Panc1 (cell line): ENCODE measurements around the gene GRM7.

Source experiments
- POLR2AphosphoS5 ChIP-seq: IDR thresholded peaks from 2 replicates; pipeline ENCODE4 v1.6.1; 2012; ENCODE audit warnings: mild to moderate bottlenecking, low read depth, low read length, moderate library complexity
- TF ChIP-seq, protein P1 (sequence below): fragments of 450-650 bp; IDR thresholded peaks from 2 replicates; pipeline ENCODE4 v1.5.1; 2017; ENCODE audit warnings: mild to moderate bottlenecking
- TF ChIP-seq, protein P2 (sequence below), 2 experiments: IDR thresholded peaks; 2 replicates each; pipeline ENCODE4 v1.6.1; 2011 to 2012; ENCODE audit warnings: low read depth in 2 of 2, control low read depth in 1 of 2, low read length in 1 of 2, mild to moderate bottlenecking in 1 of 2, moderate library complexity in 1 of 2; ENCODE audit not compliant: insufficient read depth in 1 of 2

DNA sequence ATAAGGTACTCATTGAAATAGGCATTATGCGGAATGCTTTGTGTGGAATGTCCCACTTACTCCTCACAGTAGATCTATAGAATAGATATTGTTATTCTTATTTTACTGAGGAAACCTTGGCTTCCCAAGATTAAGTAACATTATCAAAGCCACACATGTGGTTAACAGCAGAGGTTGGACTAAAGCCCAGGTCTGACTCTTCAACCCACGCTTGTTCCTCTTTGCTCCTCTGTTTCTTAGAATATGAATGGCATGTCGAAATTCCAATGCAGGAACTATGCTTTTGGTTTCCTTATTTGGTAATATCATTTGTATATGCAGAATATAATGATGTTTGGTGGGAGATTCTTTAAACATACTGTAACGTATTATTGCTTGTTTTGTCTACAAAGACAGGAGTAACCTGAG lies 821.9 kb downstream of the GRM7 start:
- TF ChIP-seq, protein P1, sequence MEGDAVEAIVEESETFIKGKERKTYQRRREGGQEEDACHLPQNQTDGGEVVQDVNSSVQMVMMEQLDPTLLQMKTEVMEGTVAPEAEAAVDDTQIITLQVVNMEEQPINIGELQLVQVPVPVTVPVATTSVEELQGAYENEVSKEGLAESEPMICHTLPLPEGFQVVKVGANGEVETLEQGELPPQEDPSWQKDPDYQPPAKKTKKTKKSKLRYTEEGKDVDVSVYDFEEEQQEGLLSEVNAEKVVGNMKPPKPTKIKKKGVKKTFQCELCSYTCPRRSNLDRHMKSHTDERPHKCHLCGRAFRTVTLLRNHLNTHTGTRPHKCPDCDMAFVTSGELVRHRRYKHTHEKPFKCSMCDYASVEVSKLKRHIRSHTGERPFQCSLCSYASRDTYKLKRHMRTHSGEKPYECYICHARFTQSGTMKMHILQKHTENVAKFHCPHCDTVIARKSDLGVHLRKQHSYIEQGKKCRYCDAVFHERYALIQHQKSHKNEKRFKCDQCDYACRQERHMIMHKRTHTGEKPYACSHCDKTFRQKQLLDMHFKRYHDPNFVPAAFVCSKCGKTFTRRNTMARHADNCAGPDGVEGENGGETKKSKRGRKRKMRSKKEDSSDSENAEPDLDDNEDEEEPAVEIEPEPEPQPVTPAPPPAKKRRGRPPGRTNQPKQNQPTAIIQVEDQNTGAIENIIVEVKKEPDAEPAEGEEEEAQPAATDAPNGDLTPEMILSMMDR = no peak
- TF ChIP-seq, protein P2, sequence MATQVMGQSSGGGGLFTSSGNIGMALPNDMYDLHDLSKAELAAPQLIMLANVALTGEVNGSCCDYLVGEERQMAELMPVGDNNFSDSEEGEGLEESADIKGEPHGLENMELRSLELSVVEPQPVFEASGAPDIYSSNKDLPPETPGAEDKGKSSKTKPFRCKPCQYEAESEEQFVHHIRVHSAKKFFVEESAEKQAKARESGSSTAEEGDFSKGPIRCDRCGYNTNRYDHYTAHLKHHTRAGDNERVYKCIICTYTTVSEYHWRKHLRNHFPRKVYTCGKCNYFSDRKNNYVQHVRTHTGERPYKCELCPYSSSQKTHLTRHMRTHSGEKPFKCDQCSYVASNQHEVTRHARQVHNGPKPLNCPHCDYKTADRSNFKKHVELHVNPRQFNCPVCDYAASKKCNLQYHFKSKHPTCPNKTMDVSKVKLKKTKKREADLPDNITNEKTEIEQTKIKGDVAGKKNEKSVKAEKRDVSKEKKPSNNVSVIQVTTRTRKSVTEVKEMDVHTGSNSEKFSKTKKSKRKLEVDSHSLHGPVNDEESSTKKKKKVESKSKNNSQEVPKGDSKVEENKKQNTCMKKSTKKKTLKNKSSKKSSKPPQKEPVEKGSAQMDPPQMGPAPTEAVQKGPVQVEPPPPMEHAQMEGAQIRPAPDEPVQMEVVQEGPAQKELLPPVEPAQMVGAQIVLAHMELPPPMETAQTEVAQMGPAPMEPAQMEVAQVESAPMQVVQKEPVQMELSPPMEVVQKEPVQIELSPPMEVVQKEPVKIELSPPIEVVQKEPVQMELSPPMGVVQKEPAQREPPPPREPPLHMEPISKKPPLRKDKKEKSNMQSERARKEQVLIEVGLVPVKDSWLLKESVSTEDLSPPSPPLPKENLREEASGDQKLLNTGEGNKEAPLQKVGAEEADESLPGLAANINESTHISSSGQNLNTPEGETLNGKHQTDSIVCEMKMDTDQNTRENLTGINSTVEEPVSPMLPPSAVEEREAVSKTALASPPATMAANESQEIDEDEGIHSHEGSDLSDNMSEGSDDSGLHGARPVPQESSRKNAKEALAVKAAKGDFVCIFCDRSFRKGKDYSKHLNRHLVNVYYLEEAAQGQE (IDR thresholded peaks at IDR 0.05; ENCODE audit: insufficient read depth in 1 of 2, low read depth in 2 of 2, low read length in 1 of 2) = no peak
- TF ChIP-seq POLR2AphosphoS5 = no peak
